NCI-H2196 (cell line): ENCODE data around the gene DNER.
"Not testable (repeated sequence)": the region's sequence is repeated elsewhere in the genome, so short reads cannot be mapped to it uniquely, and the experiment has no call there.

Source experiments
- DNase-seq: peaks from one replicate; lab custom pipeline; 2025; ENCODE audit not compliant: unreplicated experiment; lab: John Stamatoyannopoulos, UW

The DNER gene

GRCh38 chr2:229718057-229718456 lies 3.7 kb upstream of the DNER start:
- DNase-seq, result no peak

DNA sequence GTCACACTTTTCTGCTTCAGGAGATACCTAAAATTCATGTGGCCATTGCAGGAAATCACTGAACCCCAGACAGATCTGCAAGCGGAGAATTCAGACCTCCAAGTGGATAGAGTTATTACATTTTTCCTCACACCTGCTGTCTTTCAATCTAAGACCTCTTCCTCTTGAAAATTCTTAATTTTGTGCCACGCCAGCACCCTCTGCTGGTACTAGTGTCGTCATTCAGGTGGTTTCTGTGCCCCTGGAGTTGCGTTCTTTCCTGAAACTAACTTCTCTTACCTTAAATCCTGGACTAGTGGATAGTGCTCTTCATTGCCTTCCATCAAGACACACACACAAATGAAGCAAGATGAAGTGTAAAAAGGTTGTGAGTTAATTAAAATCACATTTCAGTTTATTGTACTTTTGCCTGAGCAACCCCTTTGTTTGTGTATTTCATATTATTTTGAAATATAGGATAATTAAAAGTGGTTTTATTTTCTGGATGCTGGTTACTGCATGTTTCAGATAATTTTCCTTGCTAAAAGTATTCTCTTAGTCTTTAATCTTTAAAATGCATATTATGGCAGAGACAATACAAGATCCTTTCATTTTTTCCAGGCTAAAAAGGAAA lies 1.6 kb upstream of the DNER start:
- peak; percentile 73 for DNase-seq

- DNase-seq, result peak; percentile 33
Measured at GRCh38 chr2:229714736-229715541, 584 bp upstream of the DNER start.

- peak; percentile 50 for DNase-seq
Measured at GRCh38 chr2:229713371-229714079, 830 bp downstream of the DNER start.

GRCh38 chr2:229712136-229712535 lies 2.2 kb downstream of the DNER start:
- DNase-seq, result no peak

- DNase-seq, result no peak
Measured at GRCh38 chr2:229708335-229708734, 6.0 kb downstream of the DNER start.

- DNase-seq, result no peak
Measured at GRCh38 chr2:229703909-229704630, 10.3 kb downstream of the DNER start.

GRCh38 chr2:229701716-229702115 lies 12.6 kb downstream of the DNER start:
- DNase-seq, result no peak

GRCh38 chr2:229701062-229701461 lies 13.3 kb downstream of the DNER start:
- DNase-seq, result no peak

DNA sequence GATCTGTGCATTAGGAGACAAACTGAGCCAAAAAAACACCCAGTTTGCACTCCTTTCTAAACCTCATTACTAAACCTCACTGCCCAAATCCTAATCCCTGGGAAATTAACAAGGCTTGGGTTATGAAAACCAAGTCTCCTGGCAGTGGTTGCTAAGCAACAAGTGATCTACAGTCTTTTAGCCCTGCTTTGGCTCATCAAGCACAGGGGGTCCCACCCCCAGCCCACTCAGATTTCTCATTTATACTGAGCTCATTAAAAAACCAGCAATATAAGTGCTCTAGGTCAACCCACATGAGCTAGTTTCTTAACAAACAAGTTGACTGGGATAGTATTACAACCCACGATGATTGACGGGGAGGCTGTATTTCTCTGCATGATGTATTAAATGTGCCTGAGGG lies 18.4 kb downstream of the DNER start:
- DNase-seq, result no peak

- DNase-seq, result not testable (repeated sequence)
Measured at GRCh38 chr2:229693845-229694244, 20.5 kb downstream of the DNER start.

DNA sequence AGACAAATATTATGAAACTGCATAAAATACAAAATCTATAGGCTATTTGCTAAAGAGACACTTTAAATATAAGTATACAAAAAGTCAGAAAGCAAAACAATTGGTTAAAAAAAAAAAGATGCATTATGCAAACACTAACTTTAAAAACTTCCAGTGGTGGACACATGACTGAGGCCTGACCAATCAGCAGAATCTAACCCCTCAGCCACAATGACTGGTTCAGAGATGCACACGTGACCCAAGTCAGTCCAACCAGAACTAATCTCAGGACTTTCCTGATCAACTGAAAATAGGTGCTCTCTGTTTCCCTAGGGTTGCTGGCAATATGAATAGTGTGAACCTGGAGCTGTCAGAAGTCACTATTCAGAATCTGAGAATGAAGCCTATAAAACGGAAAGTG lies 22.7 kb downstream of the DNER start:
- no peak for DNase-seq

GRCh38 chr2:229689307-229689839 lies 25.0 kb downstream of the DNER start:
- no peak for DNase-seq

- no peak for DNase-seq
Measured at GRCh38 chr2:229688141-229688540, 26.2 kb downstream of the DNER start.

DNA sequence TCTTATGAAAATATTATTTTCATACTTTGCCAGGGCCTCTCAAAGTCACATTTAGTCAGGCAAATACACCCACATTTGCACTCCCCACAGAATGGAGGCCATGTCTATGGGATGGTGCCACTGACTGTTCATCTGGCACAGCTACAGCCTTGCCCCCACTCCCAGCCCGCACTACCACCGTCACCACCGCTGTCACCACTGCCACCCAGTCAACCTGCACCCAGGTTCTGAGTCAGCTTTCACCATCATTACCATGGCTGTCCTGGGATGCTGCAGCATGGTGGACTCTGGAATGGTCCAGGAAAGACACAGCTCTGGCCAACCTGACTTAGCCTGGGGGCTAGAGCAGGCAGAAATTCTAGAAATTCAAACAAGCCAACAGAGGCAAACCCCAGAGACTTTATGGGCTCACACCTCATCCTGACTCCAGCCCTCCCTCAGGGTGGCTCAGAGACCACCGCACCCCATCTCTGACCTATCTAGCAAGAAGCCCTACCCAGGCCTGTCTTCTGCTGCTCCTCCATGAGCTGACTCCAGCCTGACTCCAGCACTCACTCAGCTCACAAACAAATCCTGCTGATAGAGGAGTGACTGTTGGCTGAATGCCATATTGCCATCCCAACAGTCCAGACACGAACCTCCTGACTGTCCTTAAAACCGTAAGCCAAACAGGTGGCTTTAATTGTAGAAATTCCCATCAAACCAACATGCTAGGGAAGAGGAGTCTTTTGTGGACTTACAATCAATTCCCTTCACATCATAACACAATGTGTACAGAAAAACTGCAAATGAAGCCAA lies 28.0 kb downstream of the DNER start:
- peak; percentile 6 for DNase-seq

DNA sequence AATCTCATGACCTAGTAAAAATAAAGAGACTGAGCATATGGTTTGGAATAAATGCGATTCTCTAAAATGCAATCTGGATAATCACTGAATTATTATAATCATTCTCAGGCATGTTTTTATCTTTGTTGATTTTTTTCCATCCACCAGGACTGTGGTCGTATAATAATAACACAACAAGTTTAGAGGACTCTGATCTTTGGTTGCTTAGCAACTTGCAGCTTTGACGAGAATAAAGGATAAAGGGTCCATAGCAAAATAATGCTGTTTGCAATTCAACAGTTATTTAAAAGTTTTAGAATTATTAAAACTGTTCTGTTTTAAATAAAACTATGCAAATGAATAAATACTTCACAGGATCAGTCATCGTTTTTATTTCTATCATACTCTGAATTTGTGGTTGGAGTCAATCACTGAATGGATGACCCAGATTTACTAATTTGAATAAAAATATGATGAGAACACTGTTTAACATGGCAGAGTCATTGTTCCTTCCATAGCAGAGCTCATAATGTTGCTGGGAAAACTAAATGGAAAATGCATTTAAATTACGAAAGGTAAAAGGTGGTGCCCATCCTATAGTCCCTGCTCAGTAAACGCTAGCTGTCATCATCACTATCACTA lies 29.3 kb downstream of the DNER start:
- DNase-seq, result no peak

DNA sequence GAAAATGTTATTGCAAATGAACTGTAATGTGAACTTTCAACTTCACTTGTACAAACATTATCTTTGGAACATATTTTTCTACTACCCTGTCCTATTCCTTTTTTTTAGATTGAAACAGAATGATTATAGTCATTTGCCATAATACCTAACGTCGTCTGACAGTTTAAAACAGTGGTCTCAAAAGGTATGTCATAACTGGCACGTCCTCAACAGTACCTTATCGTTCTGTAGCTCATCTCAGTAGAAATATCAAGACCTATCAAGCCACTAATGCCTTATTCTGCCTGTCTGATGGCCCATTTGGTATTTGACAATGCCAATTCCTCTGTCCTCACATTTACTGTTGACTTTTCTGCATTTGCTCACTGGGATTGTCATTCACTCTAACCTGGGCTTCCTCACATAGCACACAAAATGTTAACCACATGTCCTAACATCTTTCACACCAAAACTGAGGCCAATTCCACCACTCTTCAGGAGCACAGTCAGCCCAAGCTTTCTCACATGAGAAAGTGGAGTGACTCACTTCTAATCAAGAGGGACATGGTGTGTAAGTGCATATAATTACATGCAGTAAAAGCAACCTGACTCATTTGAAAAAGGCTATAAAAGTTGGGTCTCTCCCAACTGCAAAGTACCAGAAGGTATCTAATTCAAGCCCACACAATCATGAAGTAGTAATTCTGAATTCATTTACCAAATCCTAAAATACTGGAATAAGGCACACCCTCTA lies 34.8 kb downstream of the DNER start:
- no peak for DNase-seq

- peak; percentile 48 for DNase-seq
Measured at GRCh38 chr2:229675569-229675968, 38.8 kb downstream of the DNER start.

- no peak for DNase-seq
Measured at GRCh38 chr2:229674830-229675530, 39.4 kb downstream of the DNER start.
